KMS-11 (cell line): ENCODE data around the gene PRKCZ.

ENCODE experiments used
- H2AFZ ChIP-seq: fragments of 200-600 bp; sonication (generic); 2 replicates; pipeline ENCODE4 v1.6.1; 2016; ENCODE audit warnings: antibody characterized with exemption, mixed run types, low read depth
- H3K27ac ChIP-seq: fragments of 200-600 bp; sonication (generic); 2 replicates; pipeline ENCODE4 v1.6.1; 2016; ENCODE audit warnings: mild to moderate bottlenecking, mixed run types
- H3K27me3 ChIP-seq: fragments of 200-600 bp; sonication (generic); 2 replicates; pipeline ENCODE4 v1.6.1; 2017; ENCODE audit warnings: mild to moderate bottlenecking, low read depth, mixed run types, moderate library complexity; ENCODE audit not compliant: insufficient read depth
- H3K36me3 ChIP-seq: fragments of 200-600 bp; sonication (generic); 2 replicates; pipeline ENCODE4 v1.6.1; 2017; ENCODE audit warnings: mild to moderate bottlenecking, mixed run types; ENCODE audit not compliant: insufficient read depth
- H3K4me1 ChIP-seq: fragments of 200-600 bp; sonication (generic); 2 replicates; pipeline ENCODE4 v1.6.1; 2016; ENCODE audit warnings: mild to moderate bottlenecking, low read depth, mixed run types; ENCODE audit not compliant: poor library complexity, severe bottlenecking
- H3K4me2 ChIP-seq: fragments of 200-600 bp; sonication (generic); 2 replicates; pipeline ENCODE4 v1.7.0; 2016; ENCODE audit warnings: mild to moderate bottlenecking, mixed run types
- H3K4me3 ChIP-seq: fragments of 200-600 bp; sonication (generic); IDR thresholded peaks from 2 replicates; pipeline ENCODE4 v1.6.1; 2017; ENCODE audit warnings: low read depth, low read length, mixed read lengths; ENCODE audit not compliant: insufficient read depth
- H3K79me2 ChIP-seq: fragments of 200-600 bp; sonication (generic); 2 replicates; pipeline ENCODE4 v1.6.1; 2016; ENCODE audit warnings: low read depth, mixed run types; ENCODE audit not compliant: insufficient read depth
- H3K9ac ChIP-seq: fragments of 200-600 bp; sonication (generic); 2 replicates; pipeline ENCODE4 v1.6.1; 2016; ENCODE audit warnings: mild to moderate bottlenecking, mixed run types
- H4K20me1 ChIP-seq: fragments of 200-600 bp; sonication (generic); 2 replicates; pipeline ENCODE4 v1.6.1; 2016; ENCODE audit warnings: mild to moderate bottlenecking, mixed run types; ENCODE audit not compliant: insufficient read depth
- CTCF ChIP-seq: fragments of 200-600 bp; sonication (generic); conservative IDR thresholded peaks from 2 replicates; pipeline ENCODE4 v1.6.1; 2017; ENCODE audit warnings: low read depth, mild to moderate bottlenecking, antibody characterized with exemption, low read length, moderate library complexity, mixed read lengths

The PRKCZ gene

GRCh38 chr1:2079396-2080085 lies 29.3 kb downstream of the PRKCZ start:
- peaks cover 36% of the 10 kb centered on the region; the same call in 1 of the 2 replicates for H3K27me3 ChIP-seq
- no peaks in the 10 kb centered on the region for H4K20me1 ChIP-seq
- H2AFZ ChIP-seq = no peak overlapping the region
- no peaks in the 10 kb centered on the region for H3K79me2 ChIP-seq
- no peak overlapping the region for H3K4me3 ChIP-seq
- H3K4me2 ChIP-seq = no peak overlapping the region
- no peaks in the 10 kb centered on the region for H3K36me3 ChIP-seq
- no peak overlapping the region for H3K27ac ChIP-seq
- TF ChIP-seq CTCF = no peak
- no peaks in the 10 kb centered on the region for H3K4me1 ChIP-seq
- H3K9ac ChIP-seq = no peak overlapping the region

- TF ChIP-seq CTCF = no peak
- Histone ChIP-seq H4K20me1 (no peaks in the 10 kb centered on the region), H3K4me3 (no peak overlapping the region), H3K79me2 (no peaks in the 10 kb centered on the region), H3K36me3 (no peaks in the 10 kb centered on the region), H3K9ac (no peak overlapping the region), H2AFZ (no peak overlapping the region), H3K4me1 (no peaks in the 10 kb centered on the region), H3K27me3 (peaks cover 37% of the 10 kb centered on the region), H3K4me2 (no peak overlapping the region), H3K27ac (no peak overlapping the region)
Observed at GRCh38 chr1:2080140-2080539, 29.9 kb downstream of the PRKCZ start.

GRCh38 chr1:2080884-2081283 lies 30.7 kb downstream of the PRKCZ start:
- Histone ChIP-seq H3K9ac (no peak overlapping the region), H3K36me3 (no peaks in the 10 kb centered on the region), H3K27me3 (peaks cover 37% of the 10 kb centered on the region), H3K79me2 (no peaks in the 10 kb centered on the region), H2AFZ (no peak overlapping the region), H3K4me3 (no peak overlapping the region), H3K4me1 (no peaks in the 10 kb centered on the region), H4K20me1 (no peaks in the 10 kb centered on the region), H3K4me2 (no peak overlapping the region), H3K27ac (no peak overlapping the region)
- TF ChIP-seq CTCF = no peak

- Histone ChIP-seq H3K79me2 (no peaks in the 10 kb centered on the region), H4K20me1 (no peaks in the 10 kb centered on the region)
Observed at GRCh38 chr1:2081326-2081885, 31.2 kb downstream of the PRKCZ start.

More at GRCh38 chr1:2081326-2081885, 31.2 kb downstream of the PRKCZ start:
- Histone ChIP-seq H3K4me3 (no peak overlapping the region), H3K27me3 (peaks cover 37% of the 10 kb centered on the region), H3K27ac (no peak overlapping the region), H3K36me3 (no peaks in the 10 kb centered on the region), H3K9ac (no peak overlapping the region), H3K4me2 (no peak overlapping the region), H2AFZ (no peak overlapping the region), H3K4me1 (no peaks in the 10 kb centered on the region)
- TF ChIP-seq CTCF = no peak
